WTC11 (cell line): ENCODE results near the gene SLC7A6.

Source experiments
- AFF4 ChIP-seq: sonication (generic); formaldehyde crosslinking; IDR thresholded peaks from 2 replicates; pipeline ENCODE4 v1.8.1; 2023; ENCODE audit warnings: mild to moderate bottlenecking, missing genetic modification reagents, borderline replicate concordance
- ATF1 ChIP-seq: sonication (generic); formaldehyde crosslinking; IDR thresholded peaks from 2 replicates; pipeline ENCODE4 v1.8.1; 2023; ENCODE audit warnings: mild to moderate bottlenecking, moderate library complexity, missing genetic modification reagents
- CREB1 ChIP-seq: sonication (generic); formaldehyde crosslinking; IDR thresholded peaks from 2 replicates; pipeline ENCODE4 v1.8.0; 2023; ENCODE audit warnings: mild to moderate bottlenecking, missing genetic modification reagents
- MAX ChIP-seq: sonication (generic); formaldehyde crosslinking; IDR thresholded peaks from 2 replicates; pipeline ENCODE4 v1.8.0; 2022; ENCODE audit warnings: mild to moderate bottlenecking, missing genetic modification reagents
- PRDM15 ChIP-seq: sonication (generic); formaldehyde crosslinking; IDR thresholded peaks from 2 replicates; pipeline ENCODE4 v1.8.0; 2022; ENCODE audit warnings: missing genetic modification reagents
- TEAD4 ChIP-seq: sonication (generic); formaldehyde crosslinking; IDR thresholded peaks from 2 replicates; pipeline ENCODE4 v1.8.0; 2022; ENCODE audit warnings: mild to moderate bottlenecking, missing genetic modification reagents
- TF ChIP-seq, protein P1 (sequence below): fragments of 200-600 bp; IDR thresholded peaks from 2 replicates; pipeline ENCODE4 v1.8.0; 2022; ENCODE audit warnings: antibody characterized with exemption
- TF ChIP-seq, protein P2 (sequence below): sonication (generic); formaldehyde crosslinking; IDR thresholded peaks from 2 replicates; pipeline ENCODE4 v1.8.1; 2023; ENCODE audit warnings: mild to moderate bottlenecking, missing genetic modification reagents, moderate library complexity
- TF ChIP-seq, protein P3 (sequence below): sonication (generic); formaldehyde crosslinking; IDR thresholded peaks from 2 replicates; pipeline ENCODE4 v1.8.1; 2022; ENCODE audit warnings: low read depth, missing genetic modification reagents, borderline replicate concordance

DNA sequence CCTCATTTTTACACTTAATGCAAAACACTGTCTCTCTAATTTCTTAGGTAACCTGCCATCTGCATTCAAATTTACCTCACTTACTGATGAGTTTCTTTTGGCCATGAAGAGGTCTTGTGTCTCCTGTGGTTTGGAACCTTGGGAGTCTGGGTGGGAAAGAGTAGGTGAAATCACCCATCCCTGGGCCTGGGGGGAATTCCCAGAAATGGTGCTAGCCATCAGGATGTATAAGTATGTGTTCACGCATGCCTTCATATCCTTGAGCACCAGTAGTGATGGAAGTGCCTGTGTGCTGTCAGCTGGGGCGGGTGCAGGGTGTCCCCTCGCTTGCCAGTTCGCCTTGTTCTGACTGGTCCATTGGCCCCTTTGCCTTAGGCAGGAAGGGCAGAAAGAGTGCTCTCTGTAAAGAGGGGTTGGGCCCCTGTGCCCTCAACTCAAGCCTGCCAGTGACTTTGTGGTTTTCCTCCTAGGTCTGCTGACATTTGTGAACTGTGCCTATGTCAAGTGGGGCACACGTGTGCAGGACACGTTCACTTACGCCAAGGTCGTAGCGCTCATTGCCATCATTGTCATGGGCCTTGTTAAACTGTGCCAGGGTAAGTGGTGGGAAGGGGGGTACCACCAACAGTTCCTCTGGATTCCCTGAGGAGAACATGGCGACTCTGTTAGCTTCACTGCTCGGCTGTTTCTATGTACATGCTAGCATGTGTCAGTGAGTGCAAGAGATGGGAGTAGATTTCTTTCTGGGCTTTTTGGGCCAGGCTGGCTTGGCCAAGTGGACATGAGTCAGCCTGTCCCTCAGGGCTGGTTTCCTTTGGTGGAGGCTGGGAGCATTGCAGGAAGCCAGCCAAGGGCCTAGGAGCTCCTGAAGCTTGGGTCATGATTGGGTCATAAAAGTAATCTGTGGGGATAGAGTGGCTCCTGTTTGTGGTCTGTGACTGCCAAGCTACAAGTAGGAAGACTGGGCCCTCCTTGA lies 23.2 kb downstream of the SLC7A6 start:
- TF ChIP-seq, protein P1, sequence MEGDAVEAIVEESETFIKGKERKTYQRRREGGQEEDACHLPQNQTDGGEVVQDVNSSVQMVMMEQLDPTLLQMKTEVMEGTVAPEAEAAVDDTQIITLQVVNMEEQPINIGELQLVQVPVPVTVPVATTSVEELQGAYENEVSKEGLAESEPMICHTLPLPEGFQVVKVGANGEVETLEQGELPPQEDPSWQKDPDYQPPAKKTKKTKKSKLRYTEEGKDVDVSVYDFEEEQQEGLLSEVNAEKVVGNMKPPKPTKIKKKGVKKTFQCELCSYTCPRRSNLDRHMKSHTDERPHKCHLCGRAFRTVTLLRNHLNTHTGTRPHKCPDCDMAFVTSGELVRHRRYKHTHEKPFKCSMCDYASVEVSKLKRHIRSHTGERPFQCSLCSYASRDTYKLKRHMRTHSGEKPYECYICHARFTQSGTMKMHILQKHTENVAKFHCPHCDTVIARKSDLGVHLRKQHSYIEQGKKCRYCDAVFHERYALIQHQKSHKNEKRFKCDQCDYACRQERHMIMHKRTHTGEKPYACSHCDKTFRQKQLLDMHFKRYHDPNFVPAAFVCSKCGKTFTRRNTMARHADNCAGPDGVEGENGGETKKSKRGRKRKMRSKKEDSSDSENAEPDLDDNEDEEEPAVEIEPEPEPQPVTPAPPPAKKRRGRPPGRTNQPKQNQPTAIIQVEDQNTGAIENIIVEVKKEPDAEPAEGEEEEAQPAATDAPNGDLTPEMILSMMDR: no peak
- TF ChIP-seq TEAD4: no peak
- no peak for TF ChIP-seq MAX (CRISPR knock-in tag)
- TF ChIP-seq, protein P2, sequence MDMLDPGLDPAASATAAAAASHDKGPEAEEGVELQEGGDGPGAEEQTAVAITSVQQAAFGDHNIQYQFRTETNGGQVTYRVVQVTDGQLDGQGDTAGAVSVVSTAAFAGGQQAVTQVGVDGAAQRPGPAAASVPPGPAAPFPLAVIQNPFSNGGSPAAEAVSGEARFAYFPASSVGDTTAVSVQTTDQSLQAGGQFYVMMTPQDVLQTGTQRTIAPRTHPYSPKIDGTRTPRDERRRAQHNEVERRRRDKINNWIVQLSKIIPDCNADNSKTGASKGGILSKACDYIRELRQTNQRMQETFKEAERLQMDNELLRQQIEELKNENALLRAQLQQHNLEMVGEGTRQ (CRISPR knock-in tag): no peak
- no peak for TF ChIP-seq CREB1 (CRISPR knock-in tag)
- TF ChIP-seq AFF4 (CRISPR knock-in tag): no peak
- no peak for TF ChIP-seq PRDM15 (CRISPR knock-in tag)
- TF ChIP-seq, protein P3, sequence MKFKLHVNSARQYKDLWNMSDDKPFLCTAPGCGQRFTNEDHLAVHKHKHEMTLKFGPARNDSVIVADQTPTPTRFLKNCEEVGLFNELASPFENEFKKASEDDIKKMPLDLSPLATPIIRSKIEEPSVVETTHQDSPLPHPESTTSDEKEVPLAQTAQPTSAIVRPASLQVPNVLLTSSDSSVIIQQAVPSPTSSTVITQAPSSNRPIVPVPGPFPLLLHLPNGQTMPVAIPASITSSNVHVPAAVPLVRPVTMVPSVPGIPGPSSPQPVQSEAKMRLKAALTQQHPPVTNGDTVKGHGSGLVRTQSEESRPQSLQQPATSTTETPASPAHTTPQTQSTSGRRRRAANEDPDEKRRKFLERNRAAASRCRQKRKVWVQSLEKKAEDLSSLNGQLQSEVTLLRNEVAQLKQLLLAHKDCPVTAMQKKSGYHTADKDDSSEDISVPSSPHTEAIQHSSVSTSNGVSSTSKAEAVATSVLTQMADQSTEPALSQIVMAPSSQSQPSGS (CRISPR knock-in tag): no peak
- no peak for TF ChIP-seq ATF1 (CRISPR knock-in tag)
